GM19238 (cell line): ENCODE measurements around the gene NSUN2.

Experiments used
- DNase-seq: peaks from one replicate; pipeline ENCODE4 v3.0.0; 2011; ENCODE audit warnings: low spot score; ENCODE audit not compliant: insufficient read length

Gene NSUN2

GRCh38 chr5:6604946-6605345 is 27.9 kb downstream of the NSUN2 start:
- no peak for DNase-seq

- DNase-seq, result no peak
Measured at GRCh38 chr5:6604341-6604740, 28.5 kb downstream of the NSUN2 start.

GRCh38 chr5:6603643-6604042 is 29.2 kb downstream of the NSUN2 start:
- DNase-seq, result no peak

- no peak for DNase-seq
Measured at GRCh38 chr5:6602441-6602840, 30.4 kb downstream of the NSUN2 start.

GRCh38 chr5:6601816-6602215 is 31.0 kb downstream of the NSUN2 start:
- no peak for DNase-seq

- DNase-seq, result no peak
Measured at GRCh38 chr5:6601271-6601670, 31.6 kb downstream of the NSUN2 start.

GRCh38 chr5:6599739-6600138 is 33.1 kb downstream of the NSUN2 start:
- no peak for DNase-seq

GRCh38 chr5:6598351-6598900 is 34.4 kb downstream of the NSUN2 start:
- DNase-seq, result no peak

GRCh38 chr5:6597557-6597956 is 35.3 kb downstream of the NSUN2 start:
- DNase-seq, result no peak

GRCh38 chr5:6596388-6596787 is 36.5 kb downstream of the NSUN2 start:
- DNase-seq, result no peak

- no peak for DNase-seq
Measured at GRCh38 chr5:6595405-6595804, 37.4 kb downstream of the NSUN2 start.

- DNase-seq, result no peak
Measured at GRCh38 chr5:6594066-6594465, 38.8 kb downstream of the NSUN2 start.

- no peak for DNase-seq
Measured at GRCh38 chr5:6593148-6594016, 39.5 kb downstream of the NSUN2 start.

GRCh38 chr5:6592601-6593000 is 40.2 kb downstream of the NSUN2 start:
- DNase-seq, result no peak

- DNase-seq, result no peak
Measured at GRCh38 chr5:6591671-6592288, 41.1 kb downstream of the NSUN2 start.

GRCh38 chr5:6590581-6590980 is 42.3 kb downstream of the NSUN2 start:
- DNase-seq, result no peak

- no peak for DNase-seq
Measured at GRCh38 chr5:6587171-6587570, 45.7 kb downstream of the NSUN2 start.

GRCh38 chr5:6586647-6587042 is 46.2 kb downstream of the NSUN2 start:
- no peak for DNase-seq

- DNase-seq, result no peak
Measured at GRCh38 chr5:6585939-6586646, 46.8 kb downstream of the NSUN2 start.

GRCh38 chr5:6585168-6585567 is 47.7 kb downstream of the NSUN2 start:
- no peak for DNase-seq

- no peak for DNase-seq
Measured at GRCh38 chr5:6584727-6585126, 48.1 kb downstream of the NSUN2 start.

- no peak for DNase-seq
Measured at GRCh38 chr5:6584101-6584645, 48.7 kb downstream of the NSUN2 start.
